Coronary artery (tissue), 2 donors: ENCODE data around the gene SECISBP2L.

Experiments
- DNase-seq: peaks from one replicate; pipeline ENCODE4 v3.0.0-alpha.2; 2017; ENCODE audit warnings: low spot score
- H3K27ac ChIP-seq, 2 donors: fragments of 200-600 bp; sonication (generic); one replicate each; pipeline ENCODE4 v1.5.1; 2016 to 2019
- H3K4me3 ChIP-seq: fragments of 200-600 bp; sonication (generic); 2 replicates; pipeline ENCODE4 v1.5.1; 2016; ENCODE audit warnings: mild to moderate bottlenecking, moderate library complexity
- CTCF ChIP-seq: fragments of 200-600 bp; sonication (generic); IDR thresholded peaks from one replicate; pipeline ENCODE4 v1.5.1; 2019; ENCODE audit warnings: antibody characterized with exemption

The SECISBP2L gene

GRCh38 chr15:49041426-49041825, 4.8 kb downstream of the SECISBP2L start:
- Histone ChIP-seq H3K27ac (no peak overlapping the region), H3K4me3 (no peak overlapping the region)
- TF ChIP-seq CTCF: no peak
- DNase-seq: no peak

- Histone ChIP-seq H3K27ac (no peak overlapping the region), H3K4me3 (no peak overlapping the region)
- DNase-seq: no peak
- no peak for TF ChIP-seq CTCF
Measured at GRCh38 chr15:49040151-49040550, 6.1 kb downstream of the SECISBP2L start.

GRCh38 chr15:49038382-49038781, 7.9 kb downstream of the SECISBP2L start:
- no peak overlapping the region for H3K27ac ChIP-seq
- no peak overlapping the region for H3K4me3 ChIP-seq
- no peak for DNase-seq
- no peak for TF ChIP-seq CTCF

- TF ChIP-seq CTCF: no peak
- no peak for DNase-seq
- no peak overlapping the region for H3K27ac ChIP-seq
- H3K4me3 ChIP-seq: no peak overlapping the region
Measured at GRCh38 chr15:49037546-49037940, 8.7 kb downstream of the SECISBP2L start.

- DNase-seq: no peak
- Histone ChIP-seq H3K4me3 (no peak overlapping the region), H3K27ac (no peak overlapping the region)
- no peak for TF ChIP-seq CTCF
Measured at GRCh38 chr15:49036650-49037545, 9.3 kb downstream of the SECISBP2L start.

GRCh38 chr15:49035825-49036224, 10.4 kb downstream of the SECISBP2L start:
- no peak overlapping the region for H3K27ac ChIP-seq
- no peak for TF ChIP-seq CTCF
- no peak for DNase-seq
- H3K4me3 ChIP-seq: no peak overlapping the region

GRCh38 chr15:49032601-49033145, 13.6 kb downstream of the SECISBP2L start:
- no peak for TF ChIP-seq CTCF
- H3K4me3 ChIP-seq: no peak overlapping the region
- no peak overlapping the region for H3K27ac ChIP-seq
- no peak for DNase-seq
